GM21786 (cell line): ENCODE measurements around the gene SPEF1.

ENCODE experiments used
- ATAC-seq: cut with Tn5 transposase; IDR thresholded peaks from one replicate; pipeline ENCODE4 v1.9.1; 2021; ENCODE audit not compliant: unreplicated experiment

Gene SPEF1

DNA sequence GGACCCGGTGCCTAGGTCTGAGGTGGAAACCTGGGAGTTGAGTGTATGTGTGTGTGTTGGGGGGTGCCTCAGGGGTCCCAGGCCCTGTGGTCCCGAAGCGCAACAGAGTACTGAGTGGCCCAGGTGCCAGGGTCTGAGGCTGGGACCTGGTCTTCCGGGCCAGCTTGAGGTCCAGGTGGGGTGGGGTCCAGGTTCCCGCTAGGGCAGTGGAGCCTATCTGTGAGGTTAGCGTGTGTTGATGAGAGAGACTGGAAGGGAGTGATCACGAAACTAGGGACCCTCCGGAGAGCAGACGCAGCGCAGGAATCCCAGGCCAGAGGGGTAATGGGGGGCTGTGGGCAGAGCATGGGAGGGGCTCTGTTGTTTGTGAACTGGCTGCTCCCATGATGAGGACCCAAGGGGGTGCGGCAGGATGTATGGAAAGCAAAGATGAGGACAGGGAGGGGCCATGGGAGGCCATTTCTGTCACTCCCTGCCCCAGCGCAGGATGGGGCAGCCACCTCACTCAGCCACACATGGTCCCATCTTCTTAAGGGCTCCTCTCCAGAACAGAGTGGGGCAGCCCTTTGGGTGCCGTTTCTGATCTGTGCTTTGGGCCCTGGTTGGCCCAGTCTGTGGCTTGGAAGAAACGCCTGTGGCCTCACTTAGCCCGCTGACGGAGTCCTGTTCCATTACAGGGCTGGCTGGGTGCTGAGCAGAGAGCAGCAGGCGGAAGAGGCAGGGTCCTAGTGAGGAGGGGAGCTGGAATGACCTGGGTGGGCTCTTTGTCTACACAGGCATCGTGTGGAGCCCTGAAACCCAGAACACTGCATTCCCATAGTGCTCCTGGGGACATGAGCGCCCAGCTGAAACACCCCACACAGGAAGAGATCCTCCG, 47.9 kb downstream of the SPEF1 start:
- ATAC-seq, result no peak

DNA sequence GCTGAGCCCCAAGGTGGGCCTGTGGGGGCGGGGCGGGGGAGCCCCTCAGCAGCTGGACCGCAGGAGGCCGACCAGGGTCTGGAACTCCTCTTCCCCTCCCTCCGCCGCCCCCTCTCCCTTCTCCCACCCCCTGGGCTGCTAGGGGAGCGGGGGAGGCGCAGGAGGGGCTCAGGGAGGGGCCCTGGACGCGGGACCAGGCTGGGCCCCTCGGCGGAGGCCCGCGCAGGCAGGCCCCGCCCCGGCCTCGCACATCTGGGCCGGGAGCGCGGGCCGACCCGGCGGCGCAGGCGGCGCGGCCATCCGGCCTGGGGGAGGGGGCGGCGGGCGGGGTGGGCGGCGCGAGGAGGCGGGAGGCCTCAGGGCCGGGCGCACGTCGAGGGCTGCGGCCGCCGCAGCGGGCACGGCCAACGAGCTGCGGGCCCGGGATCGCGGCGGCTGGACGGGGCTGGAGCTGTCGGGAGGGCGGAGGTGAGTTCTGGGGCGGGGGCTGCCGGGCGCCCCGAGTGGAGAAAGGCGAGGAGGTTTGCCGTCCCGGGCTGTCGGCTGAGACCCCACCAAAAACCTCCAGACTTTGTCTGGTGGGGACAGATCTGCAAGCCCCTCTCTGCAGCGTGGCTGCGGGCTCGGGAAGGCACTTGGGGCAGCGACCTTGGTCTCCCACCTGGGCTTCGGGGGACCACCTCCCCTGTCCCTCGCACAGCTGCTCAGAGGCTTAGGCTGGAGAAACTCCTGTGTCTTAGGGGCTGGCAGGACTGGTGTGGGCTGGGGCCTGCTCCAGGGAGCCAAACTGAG, 48.7 kb downstream of the SPEF1 start, which contains the start of gene HSPA12B:
HSPA12B (plus strand) TSS at position 359 of the 792 bp plus-strand sequence. CDS start 5,990 bp downstream, outside the sequence.
- no peak for ATAC-seq

DNA sequence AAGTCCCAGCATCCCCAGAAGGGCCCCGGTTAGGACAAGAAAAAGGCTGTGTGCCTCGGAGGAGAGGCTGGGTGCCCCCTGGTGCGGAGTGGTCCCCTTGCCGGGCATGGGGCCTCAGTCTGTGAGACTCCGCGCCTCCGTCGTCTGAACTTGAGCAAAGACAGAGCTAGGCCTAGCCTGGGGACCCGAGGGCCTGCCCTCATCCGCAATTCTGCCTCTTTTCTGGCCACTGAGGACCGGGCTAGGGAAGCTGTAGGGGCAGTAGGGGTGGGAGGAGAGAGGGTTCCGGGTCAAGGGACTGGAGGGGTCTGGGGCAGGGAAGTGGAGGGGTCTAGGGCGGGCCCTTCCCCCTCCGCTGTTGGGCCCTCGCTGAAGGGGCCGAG, 49.3 kb downstream of the SPEF1 start:
- no peak for ATAC-seq

DNA sequence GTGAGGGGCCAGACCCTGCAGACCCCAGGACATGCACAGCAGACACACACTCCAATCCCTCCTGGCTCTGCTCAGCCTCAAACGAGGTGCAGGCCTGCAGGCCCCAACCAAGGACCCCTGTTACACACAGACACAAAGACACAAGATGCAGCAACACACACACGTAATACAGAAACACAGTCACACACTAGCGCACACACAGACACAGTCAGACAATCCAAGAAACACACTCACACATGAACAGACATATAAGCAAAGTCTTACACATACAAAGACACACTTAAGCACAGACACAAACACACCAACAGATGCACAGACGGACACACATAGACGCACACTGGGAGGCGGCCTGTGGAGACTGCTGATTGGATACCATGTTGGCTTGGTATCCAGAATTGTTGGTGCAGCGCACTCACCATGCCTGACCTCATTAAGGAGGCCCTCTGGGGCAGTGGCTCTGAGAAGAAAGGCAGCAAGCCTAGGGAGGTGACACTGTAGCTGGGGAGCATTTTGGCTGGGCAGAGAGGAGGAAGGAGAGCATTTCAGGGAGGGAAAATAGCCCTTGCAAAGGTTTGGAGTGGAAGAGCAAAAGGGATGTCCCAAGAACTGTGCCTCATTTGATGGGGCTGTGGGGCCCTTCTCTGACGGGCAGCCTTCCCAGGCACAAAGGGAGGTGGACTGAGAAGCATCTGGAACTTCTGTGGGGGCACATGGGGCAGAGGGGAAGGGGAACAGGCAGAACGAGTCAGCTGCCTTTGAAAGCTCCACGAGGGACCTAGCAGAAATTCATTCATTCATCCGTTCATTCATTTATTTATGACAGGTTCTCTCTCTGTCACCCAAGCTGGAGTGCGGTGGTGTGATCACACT, 50.2 kb downstream of the SPEF1 start:
- ATAC-seq, result no peak

DNA sequence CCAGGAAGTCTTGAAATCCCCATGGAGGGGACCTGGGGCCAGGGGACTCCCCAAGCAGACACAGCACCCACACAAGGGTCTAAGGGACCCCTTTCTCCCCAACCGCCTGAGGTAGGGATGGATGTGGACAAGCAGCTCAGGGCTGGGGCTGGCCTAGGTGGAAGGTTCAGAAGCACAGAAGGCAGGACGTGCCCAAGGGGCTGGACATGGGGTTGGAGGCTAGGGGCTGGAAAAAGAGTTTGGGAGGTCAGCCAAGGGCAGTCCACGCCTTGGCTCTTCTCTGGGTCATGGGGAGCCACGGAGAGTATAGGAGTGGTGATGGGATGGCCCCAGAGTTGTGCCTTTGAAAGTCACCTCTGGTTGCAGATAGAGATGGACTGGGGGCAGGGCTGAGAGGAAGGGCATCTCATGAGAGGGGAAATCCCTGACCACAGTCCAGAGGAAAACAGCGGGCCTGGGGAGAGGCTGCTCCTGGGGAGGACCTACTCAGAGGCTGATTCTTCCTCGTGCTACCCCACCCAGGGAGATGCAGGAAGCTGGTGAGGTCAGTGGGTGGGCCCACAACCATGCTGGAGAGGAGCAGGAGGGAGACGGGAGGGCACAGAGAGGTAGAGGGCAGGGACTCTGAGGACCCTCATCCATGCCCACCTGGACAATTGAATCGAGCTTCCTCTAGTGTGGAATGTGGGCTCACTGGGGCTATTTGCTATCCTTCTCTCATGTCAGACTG, 51.3 kb downstream of the SPEF1 start:
- ATAC-seq, result no peak

DNA sequence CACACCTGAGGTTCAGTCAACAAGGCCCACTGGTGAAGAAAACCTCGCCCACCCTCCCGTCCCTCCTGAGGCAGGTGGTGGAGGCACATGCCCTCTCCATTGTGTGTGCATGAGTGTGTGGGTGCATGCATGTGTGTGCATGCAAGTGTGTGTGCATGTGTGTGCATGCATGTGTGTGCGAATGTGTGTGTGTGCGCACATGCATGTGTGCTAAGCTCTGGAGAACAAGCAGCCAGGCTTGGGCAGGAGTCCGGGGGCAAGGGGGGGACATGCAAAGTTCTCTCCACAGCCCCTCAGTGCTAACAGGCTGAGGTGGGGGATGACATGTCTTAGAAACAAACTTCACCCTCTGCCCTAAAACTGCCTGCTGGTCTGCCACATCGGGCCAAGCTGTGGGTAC, 51.9 kb downstream of the SPEF1 start:
- no peak for ATAC-seq

DNA sequence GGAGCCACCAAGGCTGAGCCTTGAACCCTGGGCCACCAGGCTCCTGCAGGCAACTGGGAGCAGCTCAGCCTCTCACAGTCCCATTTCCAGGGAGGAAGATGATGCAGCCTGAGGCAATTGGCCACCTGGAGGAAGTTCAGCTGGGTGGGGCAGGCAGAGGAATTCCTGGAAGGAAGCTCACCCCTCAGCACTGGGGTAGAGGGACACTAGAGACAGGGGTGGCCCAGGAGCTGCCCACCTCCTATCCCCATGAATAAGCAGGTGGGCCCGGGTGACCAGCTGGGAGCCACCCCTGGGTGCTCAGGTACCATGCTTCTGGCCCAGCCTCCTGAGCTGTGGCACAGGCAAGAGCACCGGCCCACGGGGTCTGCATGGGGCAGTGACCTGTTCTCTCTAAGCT, 52.4 kb downstream of the SPEF1 start:
- ATAC-seq, result no peak

DNA sequence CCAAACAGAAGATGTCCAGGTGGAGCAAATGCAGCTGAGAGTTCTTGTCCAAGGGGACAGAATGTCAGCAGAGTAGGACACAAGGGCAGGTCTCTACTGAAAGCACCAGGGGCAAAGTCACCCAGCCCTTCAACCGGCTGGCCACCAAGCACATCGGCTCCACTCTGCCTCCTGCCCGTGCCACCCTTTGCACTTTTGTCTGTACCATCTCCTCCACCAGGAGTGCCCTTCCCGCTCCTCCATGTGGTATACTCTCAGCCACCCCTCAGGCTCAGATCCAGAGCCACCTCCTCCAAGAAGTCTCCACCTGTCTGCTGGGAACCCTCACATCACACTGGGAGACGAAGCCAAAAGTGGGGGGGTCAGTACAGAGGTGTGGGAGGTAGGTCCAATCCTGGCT, 52.9 kb downstream of the SPEF1 start:
- ATAC-seq, result no peak
